AG10803 (cell line): ENCODE data around the gene ANXA4.

Experiments
- DNase-seq: peaks from one replicate; pipeline ENCODE4 v3.0.0; 2010; ENCODE audit warnings: low read depth
- H3K4me3 ChIP-seq: 2 replicates; pipeline ENCODE4 v1.5.1; 2011; ENCODE audit warnings: mild to moderate bottlenecking, low read length, control low read depth
- CTCF ChIP-seq: conservative IDR thresholded peaks from 2 replicates; pipeline ENCODE4 v1.5.1; 2011; ENCODE audit warnings: mild to moderate bottlenecking, low read length, control low read depth, inconsistent platforms

The ANXA4 gene

GRCh38 chr2:69721022-69721421 is 20.9 kb upstream of the ANXA4 start:
- H3K4me3 ChIP-seq, result no peak overlapping the region
- TF ChIP-seq CTCF, result no peak
- no peak for DNase-seq

DNA sequence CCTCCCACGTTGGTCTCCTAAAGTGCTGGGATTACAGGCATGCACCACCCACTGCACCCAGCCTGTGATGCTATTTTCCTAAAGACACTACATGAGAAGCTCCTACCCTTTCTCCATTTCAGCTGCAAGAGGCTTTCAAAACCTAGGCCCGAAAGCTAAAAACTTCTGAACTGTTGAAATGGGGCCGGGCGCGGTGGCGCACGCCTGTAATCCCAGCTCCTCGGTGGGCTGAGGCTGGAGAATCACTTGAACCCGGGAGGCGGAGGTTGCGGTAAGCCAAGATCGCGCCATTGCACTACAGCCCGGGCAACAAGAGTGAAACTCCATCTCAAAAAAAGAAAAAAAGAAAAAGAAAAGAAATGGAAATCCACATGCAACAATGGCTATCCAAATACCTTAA is 18.1 kb upstream of the ANXA4 start:
- DNase-seq, result no peak
- TF ChIP-seq CTCF, result no peak
- H3K4me3 ChIP-seq, result no peak overlapping the region

DNA sequence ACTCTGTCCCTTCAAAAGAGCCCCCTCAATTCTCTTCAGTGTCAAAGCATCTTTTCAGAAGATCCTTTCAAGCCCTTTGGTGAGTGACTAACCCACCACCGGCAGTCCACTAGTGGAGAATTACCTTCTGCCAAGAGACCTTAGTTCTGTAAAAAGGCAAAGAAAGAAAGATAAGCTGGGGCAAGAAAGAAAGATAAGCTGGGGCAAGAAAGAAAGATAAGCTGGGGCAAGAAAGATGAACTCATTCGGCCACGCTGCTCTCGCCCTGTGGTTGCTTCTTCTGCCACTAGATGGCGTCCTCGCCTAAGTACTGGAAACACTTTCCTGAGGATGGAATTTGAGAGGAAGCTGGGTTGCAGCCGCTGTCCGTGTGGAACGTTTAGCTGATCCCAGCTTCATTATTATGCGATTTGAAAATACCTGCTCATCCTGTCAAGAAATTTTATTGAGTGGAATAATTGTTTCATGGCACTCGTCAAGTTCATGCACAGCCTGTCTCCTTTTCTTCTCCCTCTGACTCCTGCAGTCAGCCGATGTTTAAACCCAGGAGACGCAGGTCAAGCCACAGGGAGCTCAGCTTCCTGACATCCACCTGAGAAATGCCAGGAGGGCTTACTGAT is 17.3 kb upstream of the ANXA4 start:
- peak; percentile 88 for TF ChIP-seq CTCF
- peak overlapping the region; percentile 48 for H3K4me3 ChIP-seq
- DNase-seq, result peak; percentile 68

DNA sequence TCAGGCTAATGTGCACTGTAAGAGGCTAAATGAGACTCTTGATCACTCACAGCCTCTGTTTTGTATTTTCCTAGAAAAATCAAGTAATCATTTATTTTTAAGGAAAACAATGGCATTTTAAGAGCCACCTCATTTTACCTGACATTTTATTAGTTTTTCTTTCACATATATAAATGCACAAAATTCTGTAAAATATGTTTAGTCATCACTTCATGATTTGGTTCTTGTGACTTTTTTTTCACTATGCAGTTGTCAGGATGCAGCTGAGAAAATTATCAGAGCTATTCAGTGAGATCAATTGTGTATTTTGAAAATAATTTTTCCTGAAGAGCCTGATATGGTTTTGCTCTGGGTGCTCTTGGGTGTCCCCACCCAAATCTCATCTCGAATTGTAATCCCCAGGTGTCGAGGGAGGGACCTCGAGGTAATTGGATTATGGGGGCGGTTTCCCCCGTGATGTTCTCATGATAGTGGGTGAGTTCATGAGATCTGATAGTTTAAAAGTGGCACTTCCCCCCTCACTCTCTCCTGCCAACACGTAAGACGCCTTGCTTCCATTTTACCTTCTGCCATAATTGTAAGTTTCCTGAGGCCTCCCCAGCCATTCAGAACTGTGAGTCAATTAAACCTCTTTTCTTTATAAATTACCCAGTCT is 16.1 kb upstream of the ANXA4 start:
- H3K4me3 ChIP-seq, result no peak overlapping the region
- DNase-seq, result no peak
- TF ChIP-seq CTCF, result no peak

- no peak for TF ChIP-seq CTCF
- no peak for DNase-seq
- no peak overlapping the region for H3K4me3 ChIP-seq
Measured at GRCh38 chr2:69729266-69729665, 12.7 kb upstream of the ANXA4 start.

DNA sequence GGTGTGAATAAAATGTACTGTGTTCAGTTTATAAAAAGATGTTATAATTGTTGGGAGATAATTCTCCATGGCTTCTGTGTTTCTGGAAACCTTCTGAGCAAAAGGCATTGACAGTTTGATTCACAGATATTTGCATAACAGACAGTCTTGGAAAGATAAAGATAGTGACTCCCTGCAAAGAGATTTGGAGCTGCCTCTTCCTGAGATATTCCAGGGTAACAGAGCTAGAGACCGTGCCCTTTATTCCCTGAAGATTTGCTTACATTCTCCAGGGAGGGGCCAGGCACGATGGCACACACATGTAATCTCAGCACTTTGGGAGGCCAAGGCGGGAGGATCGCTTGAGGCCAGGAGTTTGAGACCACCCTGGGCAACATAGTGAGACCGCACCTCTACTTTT is 12.2 kb upstream of the ANXA4 start:
- DNase-seq, result no peak
- no peak for TF ChIP-seq CTCF
- H3K4me3 ChIP-seq, result no peak overlapping the region
